Vagina (tissue), 2 donors: ENCODE measurements around the gene TBC1D22A. TPM values are rescaled to one million over a fixed set of nuclear protein-coding genes. Genes with fewer than 3 reads are reported as not detected.
A peak's percentile ranks its signal among the peaks of the same experiment; 100 is the strongest.

Experiments
- DNase-seq, 2 donors: peaks; one replicate each; pipeline ENCODE4 v3.0.0-alpha.2; 2017; ENCODE audit errors: extremely low spot score in 2 of 2
- H3K27ac ChIP-seq: fragments of 200-600 bp; sonication (generic); one replicate; pipeline ENCODE4 v1.5.1; 2019
- H3K27me3 ChIP-seq: fragments of 200-600 bp; sonication (generic); one replicate; pipeline ENCODE4 v1.5.1; 2019
- H3K36me3 ChIP-seq, 2 donors: fragments of 200-600 bp; sonication (generic); one replicate each; pipeline ENCODE4 v1.5.1; 2017 to 2019
- H3K4me1 ChIP-seq: fragments of 200-600 bp; sonication (generic); one replicate; pipeline ENCODE4 v1.5.1; 2019
- H3K4me3 ChIP-seq, 2 donors: fragments of 200-600 bp; sonication (generic); 1 replicate in 1 of 2; 2 replicates in 1 of 2; pipeline ENCODE4 v1.5.1; 2016 to 2019
- H3K9me3 ChIP-seq: fragments of 200-600 bp; sonication (generic); one replicate; pipeline ENCODE4 v1.5.1; 2019
- POLR2A ChIP-seq, 2 donors: fragments of 450-650 bp; IDR thresholded peaks; one replicate each; pipeline ENCODE4 v1.6.1; 2017; ENCODE audit warnings: antibody characterized with exemption in 2 of 2, mild to moderate bottlenecking in 2 of 2, moderate library complexity in 2 of 2
- POLR2AphosphoS5 ChIP-seq, 2 donors: sonication (generic); formaldehyde crosslinking; IDR thresholded peaks; one replicate each; pipeline ENCODE4 v1.9.0; 2017; ENCODE audit warnings: antibody characterized with exemption in 2 of 2, mild to moderate bottlenecking in 2 of 2, low read depth in 1 of 2; ENCODE audit not compliant: insufficient read depth in 1 of 2
- intact Hi-C: fragments of 100-400 bp; cut with DNase I; formaldehyde crosslinking; loops from one replicate; pipeline ENCODE4 v1.15.1; 2023
- total RNA-seq: library from RNA; depleted of rRNA; stranded (reverse); fragments of >200 nt; gene quantifications from one replicate; pipeline ENCODE4 v1.2.3, GENCODE V29; 2016
- TF ChIP-seq, protein P1 (sequence below), 3 experiments: fragments of 450-650 bp in 2 of 3; fragments of 200-600 bp in 1 of 3; sonication (generic) in 1 of 3; IDR thresholded peaks; one replicate each; pipeline ENCODE4 v1.5.1; 2017 to 2019; ENCODE audit warnings: antibody characterized with exemption in 3 of 3, mild to moderate bottlenecking in 2 of 3, moderate library complexity in 2 of 3

The TBC1D22A gene
- total RNA-seq, 1 donor from 2014 or later = 38.3 TPM

DNA sequence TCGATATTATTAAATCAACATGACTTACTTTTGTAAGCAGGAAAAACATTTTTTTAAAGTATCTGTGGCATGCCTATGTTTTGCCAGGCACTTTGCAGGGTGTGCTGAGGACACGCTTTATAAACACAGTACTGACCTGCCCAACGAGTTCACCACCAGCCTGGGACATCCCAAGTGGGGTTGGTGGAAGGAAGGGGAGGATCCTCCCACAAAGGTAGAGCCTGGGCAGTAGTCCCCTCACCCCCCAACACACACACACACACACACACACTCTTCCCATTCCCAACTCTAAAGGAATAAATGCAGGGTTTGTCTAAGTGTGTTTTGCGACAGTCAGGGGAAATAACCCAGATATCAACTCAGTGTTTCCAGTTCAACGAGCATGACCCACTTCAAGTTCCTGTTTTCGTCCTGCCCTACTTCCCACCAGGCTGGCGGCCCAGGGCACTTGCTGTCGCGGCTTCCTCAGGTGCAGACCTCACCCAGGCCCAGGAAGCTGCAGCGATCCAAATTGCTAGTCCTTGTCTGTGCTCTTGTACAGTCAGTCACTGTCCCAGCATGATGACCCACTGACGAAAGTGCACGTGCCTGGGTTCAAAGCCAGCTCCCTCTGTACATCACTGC is 27.5 kb upstream of the TBC1D22A start:
- Histone ChIP-seq H3K27ac (peak overlapping the region; percentile 17), H3K4me1 (peaks cover 74% of the 10 kb centered on the region), H3K36me3 (no peaks in the 10 kb centered on the region), H3K27me3 (no peaks in the 10 kb centered on the region), H3K4me3 (no peak overlapping the region), H3K9me3 (no peaks in the 10 kb centered on the region)
- DNase-seq = peak in 1 of 2 donors; percentile 82
- TF ChIP-seq POLR2AphosphoS5 (IDR thresholded peaks at IDR 0.05; ENCODE audit: insufficient read depth in 1 of 2, low read depth in 1 of 2) = peak in 1 of 2 donors; percentile 57
- no peak for TF ChIP-seq POLR2A (IDR thresholded peaks at IDR 0.05)
- intact Hi-C loops = loop anchor here (5.0 kb wide), 1 partner anchor 158 kb away; no protein-coding TSS in a partner anchor

DNA sequence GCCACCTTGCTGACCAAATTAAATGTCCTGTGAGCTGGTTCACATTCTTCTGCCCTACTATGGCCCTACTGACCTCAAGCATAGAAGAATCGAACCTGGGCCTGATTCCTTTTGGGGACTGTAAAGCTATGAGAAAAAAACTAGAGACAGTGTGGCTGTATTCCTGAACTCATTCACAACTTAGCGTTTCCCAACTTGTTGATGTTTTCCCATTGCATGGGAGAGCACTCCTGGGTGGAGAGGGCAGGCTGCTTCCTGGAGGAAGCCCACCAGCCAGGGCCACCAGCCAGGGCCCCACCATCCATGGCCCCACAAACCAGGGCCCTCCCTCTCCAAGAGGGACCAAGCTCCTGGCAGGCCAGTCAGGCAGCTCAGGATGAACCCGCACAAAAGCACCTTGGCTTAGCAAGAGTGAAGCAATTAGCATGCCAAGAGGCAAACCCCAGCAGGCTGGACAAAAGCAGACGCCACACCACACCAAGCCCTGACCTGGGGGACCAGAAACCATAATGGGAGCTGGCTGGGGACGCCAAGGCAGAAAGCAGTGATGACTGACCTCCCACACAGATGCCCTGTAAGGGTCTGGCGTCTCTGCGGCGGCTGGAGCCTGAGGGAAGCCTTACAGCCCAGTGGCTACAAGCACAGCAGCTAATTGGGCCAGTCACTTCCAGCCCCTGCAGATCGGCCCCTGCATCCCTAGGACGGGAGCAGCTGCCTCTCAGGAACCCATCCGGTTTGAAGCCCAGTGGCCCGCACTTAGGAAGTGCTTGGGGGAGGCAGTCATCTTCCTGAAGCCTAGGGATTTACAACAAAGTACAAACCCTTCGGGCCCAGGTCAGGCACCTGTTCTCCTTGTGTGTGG is 26.5 kb upstream of the TBC1D22A start:
- Histone ChIP-seq H3K9me3 (no peaks in the 10 kb centered on the region), H3K36me3 (no peaks in the 10 kb centered on the region), H3K27me3 (no peaks in the 10 kb centered on the region), H3K4me3 (peak overlapping the region; percentile 73 to 91), H3K27ac (peak overlapping the region; percentile 88), H3K4me1 (peaks cover 74% of the 10 kb centered on the region)
- intact Hi-C loops = loop anchor here (5.0 kb wide), 1 partner anchor 159 kb away; no protein-coding TSS in a partner anchor
- peak in 1 of 2 donors; percentile 87 for DNase-seq
- TF ChIP-seq POLR2A (IDR thresholded peaks at IDR 0.05) (no peak), POLR2AphosphoS5 (IDR thresholded peaks at IDR 0.05; ENCODE audit: insufficient read depth in 1 of 2, low read depth in 1 of 2) (no peak)
- TF ChIP-seq, protein P1, sequence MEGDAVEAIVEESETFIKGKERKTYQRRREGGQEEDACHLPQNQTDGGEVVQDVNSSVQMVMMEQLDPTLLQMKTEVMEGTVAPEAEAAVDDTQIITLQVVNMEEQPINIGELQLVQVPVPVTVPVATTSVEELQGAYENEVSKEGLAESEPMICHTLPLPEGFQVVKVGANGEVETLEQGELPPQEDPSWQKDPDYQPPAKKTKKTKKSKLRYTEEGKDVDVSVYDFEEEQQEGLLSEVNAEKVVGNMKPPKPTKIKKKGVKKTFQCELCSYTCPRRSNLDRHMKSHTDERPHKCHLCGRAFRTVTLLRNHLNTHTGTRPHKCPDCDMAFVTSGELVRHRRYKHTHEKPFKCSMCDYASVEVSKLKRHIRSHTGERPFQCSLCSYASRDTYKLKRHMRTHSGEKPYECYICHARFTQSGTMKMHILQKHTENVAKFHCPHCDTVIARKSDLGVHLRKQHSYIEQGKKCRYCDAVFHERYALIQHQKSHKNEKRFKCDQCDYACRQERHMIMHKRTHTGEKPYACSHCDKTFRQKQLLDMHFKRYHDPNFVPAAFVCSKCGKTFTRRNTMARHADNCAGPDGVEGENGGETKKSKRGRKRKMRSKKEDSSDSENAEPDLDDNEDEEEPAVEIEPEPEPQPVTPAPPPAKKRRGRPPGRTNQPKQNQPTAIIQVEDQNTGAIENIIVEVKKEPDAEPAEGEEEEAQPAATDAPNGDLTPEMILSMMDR (IDR thresholded peaks at IDR 0.05) = no peak

DNA sequence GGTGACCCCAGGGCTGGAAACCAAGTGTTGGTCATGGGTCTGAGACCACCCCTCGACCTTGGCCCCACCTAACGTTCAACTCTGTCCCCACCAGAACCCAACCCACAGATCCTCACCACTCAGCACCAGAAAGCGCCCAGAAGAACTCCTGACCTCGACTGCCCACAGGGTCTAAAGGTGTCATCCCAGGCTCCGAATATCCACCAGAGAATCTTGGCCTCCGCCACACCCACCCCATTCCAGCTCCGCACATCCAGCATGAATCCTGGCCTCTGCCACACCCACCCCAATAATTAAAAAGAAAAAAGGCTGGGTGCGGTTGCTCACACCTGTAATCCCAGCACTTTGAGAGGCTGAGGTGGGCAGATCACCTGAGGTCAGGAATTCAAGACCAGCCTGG is 25.7 kb upstream of the TBC1D22A start:
- Histone ChIP-seq H3K4me3 (peak overlapping the region; percentile 73 to 91), H3K4me1 (peaks cover 68% of the 10 kb centered on the region), H3K9me3 (no peaks in the 10 kb centered on the region), H3K36me3 (no peaks in the 10 kb centered on the region), H3K27ac (peak overlapping the region; percentile 88), H3K27me3 (no peaks in the 10 kb centered on the region)
- DNase-seq = no peak
- TF ChIP-seq POLR2A (IDR thresholded peaks at IDR 0.05) (no peak), POLR2AphosphoS5 (IDR thresholded peaks at IDR 0.05; ENCODE audit: insufficient read depth in 1 of 2, low read depth in 1 of 2) (no peak)
- TF ChIP-seq, protein P1 (IDR thresholded peaks at IDR 0.05) = no peak
- intact Hi-C loops = loop anchor here (5.0 kb wide), 1 partner anchor 159 kb away; no protein-coding TSS in a partner anchor

DNA sequence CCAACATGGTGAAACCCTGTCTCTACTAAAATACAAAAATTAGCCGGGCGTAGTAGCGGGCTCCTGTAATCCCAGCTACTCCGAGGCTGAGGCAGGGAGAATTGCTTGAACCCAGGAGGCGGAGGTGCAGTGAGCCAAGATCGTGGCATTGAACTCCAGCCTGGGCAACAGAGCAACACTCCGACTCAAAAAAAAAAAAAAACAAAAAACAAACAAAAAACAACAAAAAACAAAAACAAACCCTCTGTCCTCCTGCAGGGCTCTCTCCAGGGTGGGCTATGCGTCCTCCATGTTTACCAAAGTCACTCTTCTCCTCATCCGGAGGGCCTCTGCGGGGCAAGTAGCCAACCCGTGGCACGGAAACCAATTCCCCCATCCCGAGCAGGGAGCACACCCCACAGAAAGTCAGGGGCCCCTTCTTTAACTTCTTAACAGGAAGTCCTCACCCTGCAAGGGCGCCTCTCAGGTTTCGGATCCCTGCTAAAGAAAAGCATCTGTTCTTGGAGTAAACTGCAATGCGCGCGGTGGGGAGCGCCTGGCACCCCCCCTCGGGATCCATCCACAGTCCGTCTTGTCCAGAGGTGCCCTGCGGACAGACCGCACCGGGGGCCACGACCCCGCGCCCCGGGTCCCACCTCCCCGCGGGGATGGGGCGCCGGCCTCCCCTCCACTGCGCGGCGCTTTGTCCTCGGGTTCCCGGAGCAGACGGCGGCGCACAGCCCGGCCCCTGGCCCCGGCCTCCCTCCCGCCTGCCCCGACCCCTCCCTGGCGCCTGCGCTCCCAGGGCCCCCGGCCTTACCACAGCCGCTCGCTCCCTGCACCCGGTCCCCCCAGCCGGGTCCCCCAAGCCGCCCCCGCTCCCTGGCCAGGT is 25.1 kb upstream of the TBC1D22A start:
- Histone ChIP-seq H3K4me1 (peaks cover 63% of the 10 kb centered on the region), H3K4me3 (peak overlapping the region; percentile 73 to 91), H3K9me3 (no peaks in the 10 kb centered on the region), H3K27ac (peak overlapping the region; percentile 88), H3K36me3 (no peaks in the 10 kb centered on the region), H3K27me3 (no peaks in the 10 kb centered on the region)
- no peak for DNase-seq
- intact Hi-C loops = loop anchor here (5.0 kb wide), 1 partner anchor 160 kb away; no protein-coding TSS in a partner anchor
- TF ChIP-seq POLR2A (IDR thresholded peaks at IDR 0.05) (no peak), POLR2AphosphoS5 (IDR thresholded peaks at IDR 0.05; ENCODE audit: insufficient read depth in 1 of 2, low read depth in 1 of 2) (peak in 1 of 2 donors; percentile 13)
- TF ChIP-seq, protein P1 (IDR thresholded peaks at IDR 0.05) = no peak
